Naive thymus-derived CD8-positive, alpha-beta T cell (primary cell): ENCODE measurements around the gene KCNQ4. TPM values are rescaled to one million over a fixed set of nuclear protein-coding genes. Genes with fewer than 3 reads are reported as not detected.
A peak's percentile ranks its signal among the peaks of the same experiment; 100 is the strongest.

Source experiments
- ATAC-seq, 2 donors: fragments of 150-1000 bp; cut with Tn5 transposase in 1 of 2; sonication (Bioruptor Pico), chemical (Tn5 transposase) in 1 of 2; 1 replicate in 1 of 2; 2 replicates in 1 of 2; pipeline ENCODE4 v1.10.0; 2021; ENCODE audit warnings: mild to moderate bottlenecking in 2 of 2, moderate library complexity in 2 of 2
- POLR2A ChIA-PET: fragments of 350-600 bp; sonication (Branson Sonifier 250); formaldehyde crosslinking; loops from one replicate; lab custom pipeline; 2021; ENCODE audit warnings: antibody characterized with exemption; lab: Charles Lee
- DNase-seq, 10 donors: peaks; one replicate each; pipeline versions ENCODE4 v3.0.0 to v3.0.0-alpha.2; 2020 to 2022
- H3K27ac Mint-ChIP-seq, 10 donors: one replicate each; pipeline ENCODE4 v1.8.0; 2020 to 2022; ENCODE audit warnings: mild to moderate bottlenecking in 10 of 10, mixed read lengths in 10 of 10, moderate library complexity in 4 of 10, inconsistent platforms in 1 of 10
- H3K27me3 Mint-ChIP-seq, 5 donors: one replicate each; pipeline ENCODE4 v1.8.0; 2021 to 2022; ENCODE audit warnings: mixed read lengths in 5 of 5
- H3K36me3 Mint-ChIP-seq, 3 donors: one replicate each; pipeline ENCODE4 v1.8.0; 2020 to 2022; ENCODE audit warnings: mixed read lengths in 3 of 3, mild to moderate bottlenecking in 2 of 3, inconsistent platforms in 1 of 3
- H3K4me1 Mint-ChIP-seq, 4 donors: one replicate each; pipeline ENCODE4 v1.8.0; 2021 to 2022; ENCODE audit warnings: mixed read lengths in 4 of 4
- H3K4me3 Mint-ChIP-seq, 10 donors: one replicate each; pipeline ENCODE4 v1.8.0; 2020 to 2022; ENCODE audit warnings: mild to moderate bottlenecking in 10 of 10, mixed read lengths in 10 of 10, moderate library complexity in 6 of 10, inconsistent platforms in 1 of 10
- H3K9me3 Mint-ChIP-seq, 9 donors: one replicate each; pipeline ENCODE4 v1.8.0; 2020 to 2022; ENCODE audit warnings: mixed read lengths in 9 of 9, mild to moderate bottlenecking in 3 of 9, inconsistent platforms in 1 of 9, moderate library complexity in 1 of 9
- polyA plus RNA-seq, 3 donors: library from polyadenylated mRNA; unstranded; fragments of 300-500 nt; fragmentation: Illumina TruSeq; gene quantifications; one replicate each; pipeline ENCODE4 v1.2.3, GENCODE V29; 2021
- total RNA-seq, 8 experiments: library from RNA in 2 of 8; stranded (reverse) in 2 of 8; gene quantifications; one replicate each; pipeline ENCODE4 v1.2.3 and lab custom pipeline; 2021 to 2026

The KCNQ4 gene
- total RNA-seq (under 1 TPM; 0.18 to 0.25 TPM), polyA plus RNA-seq (under 1 TPM; 0.08 to 0.17 (median 0.08) TPM), total RNA-seq (lab: John Stamatoyannopoulos, UW) (0 to 0.78 (median 0.67) reads per million in 6 experiments)

- peaks cover 6 to 31% (median 21%) of the 10 kb centered on the region in 5 donors for H3K27me3 Mint-ChIP-seq
- DNase-seq = peak in 4 of 10 donors; percentile 11 to 29 (median 28)
- H3K36me3 Mint-ChIP-seq = peaks cover 0 to 10% (median 4%) of the 10 kb centered on the region in 3 donors
- peak within 1 kb of the TSS; percentile 73 to 87 (median 83) for H3K4me3 Mint-ChIP-seq
- H3K9me3 Mint-ChIP-seq = peaks cover 0 to 2% (median 0%) of the 10 kb centered on the region in 9 donors
- peaks cover 14 to 27% (median 15%) of the 10 kb centered on the region in 4 donors for H3K4me1 Mint-ChIP-seq
- POLR2A ChIA-PET = interaction anchor here (0.9 to 1.1 kb wide), 3 partner anchors 9 to 92 kb away, joined by 3 to 4 read pairs (median 3); partner anchors contain the start of gene NFYC
- peak; percentile 54 to 65 for ATAC-seq
- peak within 1 kb of the TSS in 6 of 10 donors; percentile 43 to 83 (median 66) for H3K27ac Mint-ChIP-seq
These were observed at the start of gene KCNQ4 for GRCh38 chr1:40783001-40783905. Gene KCNQ4, plus strand, starts transcription at chr1:40783787. Its CDS starts 307 bp downstream, at chr1:40784094.

- POLR2A ChIA-PET = no interaction called here
- H3K27ac Mint-ChIP-seq = peak overlapping the region in 3 of 10 donors; percentile 4 to 81 (median 24)
- no peaks in the 10 kb centered on the region for H3K9me3 Mint-ChIP-seq
- DNase-seq (no peak), ATAC-seq (no peak)
- no peaks in the 10 kb centered on the region for H3K27me3 Mint-ChIP-seq
- H3K4me1 Mint-ChIP-seq = peaks cover 28 to 58% (median 51%) of the 10 kb centered on the region in 4 donors
- H3K36me3 Mint-ChIP-seq = peaks cover 13 to 31% (median 16%) of the 10 kb centered on the region in 3 donors
- H3K4me3 Mint-ChIP-seq = no peak overlapping the region
These were observed 48.5 kb upstream of the KCNQ4 start for GRCh38 chr1:40734882-40735628.

GRCh38 chr1:40736085-40736531 is 47.5 kb upstream of the KCNQ4 start:
- Mint-ChIP-seq H3K27me3 (no peaks in the 10 kb centered on the region), H3K27ac (peak overlapping the region in 1 of 10 donors; percentile 77), H3K4me1 (peaks cover 28 to 56% (median 52%) of the 10 kb centered on the region in 4 donors), H3K9me3 (no peaks in the 10 kb centered on the region), H3K36me3 (peaks cover 13 to 37% (median 18%) of the 10 kb centered on the region in 3 donors), H3K4me3 (no peak overlapping the region)
- no peak for ATAC-seq
- POLR2A ChIA-PET = no interaction called here
- DNase-seq = no peak

DNA sequence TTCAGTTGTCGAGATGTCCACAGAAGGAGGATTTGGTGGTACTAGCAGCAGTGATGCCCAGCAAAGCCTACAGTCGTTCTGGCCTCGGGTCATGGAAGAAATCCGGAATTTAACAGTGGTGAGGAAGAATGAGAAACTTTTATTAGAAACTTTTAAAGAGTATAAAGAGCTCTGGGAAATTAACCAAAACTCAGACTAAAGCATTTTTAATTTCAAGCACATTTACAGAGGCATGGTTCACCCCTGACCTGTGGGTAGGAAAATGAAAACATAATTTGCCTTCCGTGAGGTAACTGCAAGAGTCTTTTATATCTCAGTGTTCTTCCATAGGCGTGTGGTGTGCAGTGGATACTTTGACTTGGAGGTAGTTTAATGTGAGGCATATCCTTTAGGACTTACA is 44.8 kb upstream of the KCNQ4 start:
- ATAC-seq (no peak), DNase-seq (no peak)
- H3K4me1 Mint-ChIP-seq = peaks cover 23 to 63% (median 53%) of the 10 kb centered on the region in 4 donors
- POLR2A ChIA-PET = interaction anchor here (0.6 to 1.0 kb wide), 3 partner anchors 9 to 1712 kb away, joined by 3 to 5 read pairs (median 4); no protein-coding TSS in a partner anchor
- no peaks in the 10 kb centered on the region for H3K9me3 Mint-ChIP-seq
- peaks cover 13 to 61% (median 21%) of the 10 kb centered on the region in 3 donors for H3K36me3 Mint-ChIP-seq
- no peaks in the 10 kb centered on the region for H3K27me3 Mint-ChIP-seq
- peak overlapping the region in 4 of 10 donors; percentile 6 to 58 (median 36) for H3K27ac Mint-ChIP-seq
- no peak overlapping the region for H3K4me3 Mint-ChIP-seq

DNA sequence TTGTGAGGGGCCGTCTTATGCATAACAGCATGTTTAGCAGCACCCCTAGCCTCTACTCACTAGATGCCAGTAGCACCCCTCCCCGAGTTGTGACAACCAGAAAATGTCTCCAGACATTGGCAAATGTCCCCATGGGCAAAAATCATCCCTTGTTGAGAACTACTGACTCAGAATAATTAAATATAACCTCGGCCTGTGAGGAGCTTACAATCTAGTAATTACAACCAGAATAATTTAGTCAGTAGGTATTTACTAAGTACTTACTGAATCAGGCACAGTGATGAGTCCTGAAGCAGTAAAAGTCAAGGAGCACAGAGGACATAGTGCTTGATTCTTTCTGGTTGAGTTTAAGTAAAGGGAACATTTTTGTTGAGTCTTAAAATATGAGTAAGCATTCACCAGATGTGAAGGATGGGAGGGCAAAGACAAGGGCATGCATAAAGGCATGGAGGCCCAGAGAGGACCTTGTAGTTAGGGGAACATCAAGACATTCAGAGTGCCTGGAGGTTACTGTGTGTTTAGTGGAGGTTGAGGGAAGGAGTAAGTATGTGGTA is 44.1 kb upstream of the KCNQ4 start:
- DNase-seq (no peak), ATAC-seq (no peak)
- Mint-ChIP-seq H3K9me3 (no peaks in the 10 kb centered on the region), H3K27ac (peak overlapping the region in 2 of 10 donors; percentile 26 to 56), H3K4me3 (no peak overlapping the region), H3K27me3 (no peaks in the 10 kb centered on the region), H3K36me3 (peaks cover 13 to 64% (median 21%) of the 10 kb centered on the region in 3 donors), H3K4me1 (peaks cover 25 to 68% (median 56%) of the 10 kb centered on the region in 4 donors)
- POLR2A ChIA-PET = interaction anchor here (0.6 to 1.0 kb wide), 3 partner anchors 10 to 1712 kb away, joined by 3 to 5 read pairs (median 4); no protein-coding TSS in a partner anchor

DNA sequence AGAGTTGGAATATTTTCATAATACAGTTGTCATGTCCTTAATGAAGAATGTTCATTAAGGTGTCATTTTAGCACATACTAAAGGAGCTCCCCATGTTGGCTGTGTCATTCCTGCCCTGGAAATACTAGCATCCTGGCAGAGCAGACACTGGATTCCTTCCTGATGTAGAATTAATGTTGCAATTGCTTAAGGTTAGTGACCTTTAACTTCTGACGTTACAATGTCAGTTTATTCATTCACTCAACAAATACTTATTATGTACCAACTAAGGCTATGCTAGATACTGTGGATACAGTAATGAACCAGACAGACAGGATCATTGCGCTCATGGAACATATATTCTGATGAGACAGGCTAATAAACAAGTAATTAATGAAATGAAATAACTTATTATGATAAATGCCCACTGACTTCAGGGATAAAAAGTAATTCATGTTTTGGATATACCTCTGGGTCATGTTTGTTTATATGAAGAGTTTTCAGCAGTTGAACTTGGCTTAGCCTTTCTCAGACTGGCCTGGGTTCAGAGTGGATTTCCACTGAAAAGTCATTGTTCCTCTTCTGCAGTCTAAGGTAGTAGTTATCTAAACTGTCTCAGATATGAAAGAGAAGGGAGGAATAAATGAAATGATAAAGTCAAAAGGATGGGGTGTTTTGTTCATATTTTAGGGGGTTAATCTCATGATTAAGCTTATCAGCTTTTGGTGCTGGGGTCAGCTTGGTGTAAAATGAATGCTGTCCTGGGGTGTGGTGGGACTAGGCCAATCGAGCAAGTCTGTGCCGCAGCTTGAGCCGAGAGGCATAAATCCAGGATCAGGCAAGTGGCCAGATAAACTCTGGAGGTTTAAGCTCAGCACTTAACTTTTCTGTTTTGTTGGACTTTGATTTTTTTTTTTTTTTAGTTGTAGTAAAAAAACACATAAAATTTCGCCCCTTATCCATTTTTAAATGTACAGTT is 43.3 kb upstream of the KCNQ4 start:
- DNase-seq = no peak
- no peaks in the 10 kb centered on the region for H3K27me3 Mint-ChIP-seq
- H3K9me3 Mint-ChIP-seq = no peaks in the 10 kb centered on the region
- POLR2A ChIA-PET = no interaction called here
- H3K4me3 Mint-ChIP-seq = no peak overlapping the region
- H3K36me3 Mint-ChIP-seq = peaks cover 13 to 68% (median 21%) of the 10 kb centered on the region in 3 donors
- H3K4me1 Mint-ChIP-seq = peaks cover 23 to 69% (median 57%) of the 10 kb centered on the region in 4 donors
- ATAC-seq = no peak
- H3K27ac Mint-ChIP-seq = peak overlapping the region in 6 of 10 donors; percentile 22 to 84 (median 54)

- POLR2A ChIA-PET = interaction anchor here (0.7 kb wide), 1 partner anchor 13 kb away, joined by 3 read pairs; no protein-coding TSS in a partner anchor
- H3K27me3 Mint-ChIP-seq = no peaks in the 10 kb centered on the region
- DNase-seq (no peak), ATAC-seq (no peak)
- H3K27ac Mint-ChIP-seq = peak overlapping the region in 3 of 10 donors; percentile 20 to 68 (median 26)
- H3K4me3 Mint-ChIP-seq = no peak overlapping the region
- H3K36me3 Mint-ChIP-seq = peaks cover 13 to 77% (median 21%) of the 10 kb centered on the region in 3 donors
- peaks cover 24 to 71% (median 58%) of the 10 kb centered on the region in 4 donors for H3K4me1 Mint-ChIP-seq
- no peaks in the 10 kb centered on the region for H3K9me3 Mint-ChIP-seq
These were observed 42.4 kb upstream of the KCNQ4 start for GRCh38 chr1:40740997-40741736.

DNA sequence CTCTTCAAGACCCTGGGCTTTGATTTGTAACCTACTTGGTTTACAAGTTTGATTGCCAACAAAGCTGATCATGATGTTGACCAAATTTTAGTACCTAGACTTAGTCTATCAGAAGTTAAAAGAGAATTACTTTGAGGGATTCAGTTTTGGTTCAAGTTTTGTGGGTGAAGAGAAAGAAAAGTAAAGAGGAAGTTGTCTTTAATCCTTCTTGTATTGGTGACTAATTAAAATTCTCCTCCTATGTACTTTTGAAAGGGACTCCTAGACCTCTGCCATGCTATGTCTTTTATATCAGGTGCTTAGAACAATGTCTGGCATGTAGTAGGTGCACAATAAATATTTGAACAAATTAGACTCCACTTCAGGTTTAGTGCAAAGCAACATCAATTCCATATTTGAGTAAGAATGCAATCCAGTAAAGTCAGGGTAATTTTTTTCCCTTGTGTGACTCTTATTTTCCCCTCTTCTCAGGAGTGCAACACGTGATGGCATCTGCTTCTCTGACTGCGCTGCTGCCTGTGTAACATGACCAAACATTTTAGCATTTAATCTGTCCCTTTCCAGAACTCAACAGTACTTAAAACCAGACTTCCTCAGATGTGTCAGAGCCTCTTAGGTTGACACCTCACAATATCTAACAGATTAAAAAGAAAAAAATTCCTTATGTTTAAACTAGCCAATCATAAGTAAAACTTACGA is 41.1 kb upstream of the KCNQ4 start:
- Mint-ChIP-seq H3K4me3 (no peak overlapping the region), H3K9me3 (no peaks in the 10 kb centered on the region), H3K27me3 (no peaks in the 10 kb centered on the region), H3K36me3 (peaks cover 13 to 86% (median 27%) of the 10 kb centered on the region in 3 donors), H3K27ac (peak overlapping the region in 5 of 10 donors; percentile 7 to 66 (median 48)), H3K4me1 (peaks cover 27 to 67% (median 58%) of the 10 kb centered on the region in 4 donors)
- POLR2A ChIA-PET = no interaction called here
- DNase-seq = no peak
- no peak for ATAC-seq

- H3K4me1 Mint-ChIP-seq = peaks cover 27 to 63% (median 58%) of the 10 kb centered on the region in 4 donors
- peak overlapping the region in 1 of 10 donors; percentile 60 for H3K27ac Mint-ChIP-seq
- DNase-seq = no peak
- ATAC-seq = no peak
- no peaks in the 10 kb centered on the region for H3K27me3 Mint-ChIP-seq
- no peak overlapping the region for H3K4me3 Mint-ChIP-seq
- POLR2A ChIA-PET = no interaction called here
- peaks cover 13 to 92% (median 27%) of the 10 kb centered on the region in 3 donors for H3K36me3 Mint-ChIP-seq
- no peaks in the 10 kb centered on the region for H3K9me3 Mint-ChIP-seq
These were observed 40.1 kb upstream of the KCNQ4 start for GRCh38 chr1:40743452-40743851.

GRCh38 chr1:40743860-40744259 is 39.7 kb upstream of the KCNQ4 start:
- H3K27me3 Mint-ChIP-seq = no peaks in the 10 kb centered on the region
- peaks cover 9 to 92% (median 27%) of the 10 kb centered on the region in 3 donors for H3K36me3 Mint-ChIP-seq
- H3K4me3 Mint-ChIP-seq = no peak overlapping the region
- POLR2A ChIA-PET = no interaction called here
- H3K9me3 Mint-ChIP-seq = no peaks in the 10 kb centered on the region
- peaks cover 27 to 61% (median 55%) of the 10 kb centered on the region in 4 donors for H3K4me1 Mint-ChIP-seq
- peak overlapping the region in 2 of 10 donors; percentile 9 to 72 for H3K27ac Mint-ChIP-seq
- DNase-seq (no peak), ATAC-seq (no peak)
